ENCODE results near the gene B4GALNT3. TPM values are rescaled to one million over a fixed set of nuclear protein-coding genes. Genes with fewer than 3 reads are reported as not detected.
"Not testable (repeated sequence)": the region's sequence is repeated elsewhere in the genome, so short reads cannot be mapped to it uniquely, and the experiment has no call there.

The B4GALNT3 gene
- 10.9 and 15.5 TPM in 2 replicates for total RNA-seq (2014; rRNA removed; shearing (Covaris generic))

DNA sequence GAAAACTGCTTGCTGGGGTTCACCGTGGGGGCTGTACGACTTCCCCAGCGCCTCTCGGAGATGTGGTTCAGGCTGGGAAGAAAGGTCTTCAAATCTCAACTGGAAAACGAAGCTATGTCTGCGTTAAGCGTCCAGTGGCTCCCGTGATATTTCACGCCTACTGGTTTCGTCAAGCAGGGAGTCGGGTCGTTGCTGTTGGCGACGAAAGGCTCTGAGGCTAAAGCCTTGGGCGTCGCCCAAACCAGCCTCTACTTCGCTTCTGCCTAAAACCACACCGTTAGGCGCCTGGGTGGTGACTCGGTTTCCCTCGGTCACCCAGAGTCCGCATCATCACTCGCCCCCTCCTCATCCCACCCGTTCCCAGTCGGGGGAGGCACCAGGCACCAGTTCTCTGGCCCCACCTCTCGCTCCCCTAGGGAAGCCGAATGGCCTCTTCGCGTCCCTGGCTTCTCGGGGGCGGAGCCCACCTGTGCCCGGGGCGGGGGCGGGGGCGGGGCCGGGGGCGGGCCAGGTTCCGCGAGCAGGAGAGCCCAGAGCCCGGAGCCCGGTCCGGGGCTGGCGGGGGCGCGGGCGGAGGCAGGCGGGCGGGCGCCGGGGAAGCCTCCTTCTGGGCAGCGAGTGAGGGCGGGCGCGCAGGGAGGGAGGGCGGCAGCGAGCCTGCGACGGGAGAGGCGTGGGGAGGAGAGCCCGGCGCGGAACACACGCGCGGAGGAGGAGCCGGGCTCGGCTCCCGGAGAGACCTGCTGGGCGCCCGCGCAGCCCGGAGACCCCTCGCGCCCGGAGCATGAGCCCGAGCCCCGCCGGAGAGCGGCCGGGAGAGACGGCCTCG, at the start of gene B4GALNT3:
TSS of gene B4GALNT3 (plus strand) at position 510 of the 829 bp plus-strand sequence. CDS start 438 bp downstream, outside the sequence.
- Histone ChIP-seq H3K27me3 (ENCODE audit: control insufficient read depth, insufficient read depth, low read length) (peaks cover 29% of the 10 kb centered on the region), H3K36me3 (replicated peaks; ENCODE audit: control insufficient read depth, insufficient read depth, low read length) (no peaks in the 10 kb centered on the region; the same call in 1 of the 2 replicates), H3K4me3 (ENCODE audit: insufficient read depth, low read depth, low read length) (peak within 1 kb of the TSS; percentile 74)
- DNase-seq: peak; percentile 98

DNA sequence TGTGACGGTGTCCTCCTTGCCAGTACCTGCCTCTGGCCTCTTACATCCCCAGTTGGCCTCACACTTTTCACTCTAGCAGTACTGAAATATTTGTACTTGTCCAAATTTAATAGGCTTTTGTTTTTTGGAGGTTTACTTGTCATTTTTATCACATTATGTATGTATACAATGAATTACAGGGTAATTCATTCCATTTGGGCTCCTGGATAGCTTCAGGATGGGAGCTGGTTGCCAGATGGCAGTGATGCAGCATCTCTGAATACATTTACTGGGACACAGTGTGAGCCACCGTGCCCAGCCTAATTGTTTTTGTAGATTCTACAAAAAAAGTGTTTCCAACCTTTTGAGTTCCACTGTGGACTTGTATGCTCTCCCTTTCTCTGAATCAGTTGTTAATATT, 44.9 kb upstream of the B4GALNT3 start:
- H3K27me3 ChIP-seq (ENCODE audit: control insufficient read depth, insufficient read depth, low read length): no peaks in the 10 kb centered on the region
- H3K36me3 ChIP-seq (replicated peaks; ENCODE audit: control insufficient read depth, insufficient read depth, low read length): peaks cover 30% of the 10 kb centered on the region
- no peak for DNase-seq
- H3K4me3 ChIP-seq (ENCODE audit: insufficient read depth, low read depth, low read length): no peak overlapping the region

- DNase-seq: no peak
- no peaks in the 10 kb centered on the region for H3K27me3 ChIP-seq (ENCODE audit: control insufficient read depth, insufficient read depth, low read length)
- peaks cover 24% of the 10 kb centered on the region for H3K36me3 ChIP-seq (replicated peaks; ENCODE audit: control insufficient read depth, insufficient read depth, low read length)
- no peak overlapping the region for H3K4me3 ChIP-seq (ENCODE audit: insufficient read depth, low read depth, low read length)
Measured at GRCh38 chr12:418432-418831, 41.3 kb upstream of the B4GALNT3 start.

- H3K36me3 ChIP-seq (replicated peaks; ENCODE audit: control insufficient read depth, insufficient read depth, low read length): peaks cover 23% of the 10 kb centered on the region
- H3K4me3 ChIP-seq (ENCODE audit: insufficient read depth, low read depth, low read length): no peak overlapping the region
- DNase-seq: no peak
- no peaks in the 10 kb centered on the region for H3K27me3 ChIP-seq (ENCODE audit: control insufficient read depth, insufficient read depth, low read length)
Measured at GRCh38 chr12:422526-422925, 37.2 kb upstream of the B4GALNT3 start.

- peaks cover 27% of the 10 kb centered on the region for H3K36me3 ChIP-seq (replicated peaks; ENCODE audit: control insufficient read depth, insufficient read depth, low read length)
- not testable (repeated sequence) for H3K4me3 ChIP-seq (ENCODE audit: insufficient read depth, low read depth, low read length); DNase-seq; H3K27me3 ChIP-seq (ENCODE audit: control insufficient read depth, insufficient read depth, low read length)
Measured at GRCh38 chr12:435737-436136, 24.0 kb upstream of the B4GALNT3 start.

GRCh38 chr12:442235-442884, 17.4 kb upstream of the B4GALNT3 start:
- no peaks in the 10 kb centered on the region for H3K27me3 ChIP-seq (ENCODE audit: control insufficient read depth, insufficient read depth, low read length)
- H3K4me3 ChIP-seq (ENCODE audit: insufficient read depth, low read depth, low read length): no peak overlapping the region
- peaks cover 10% of the 10 kb centered on the region for H3K36me3 ChIP-seq (replicated peaks; ENCODE audit: control insufficient read depth, insufficient read depth, low read length)
- DNase-seq: peak; percentile 73

- Histone ChIP-seq H3K4me3 (ENCODE audit: insufficient read depth, low read depth, low read length) (no peak overlapping the region), H3K27me3 (ENCODE audit: control insufficient read depth, insufficient read depth, low read length) (no peaks in the 10 kb centered on the region), H3K36me3 (replicated peaks; ENCODE audit: control insufficient read depth, insufficient read depth, low read length) (no peaks in the 10 kb centered on the region)
- DNase-seq: no peak
Measured at GRCh38 chr12:447141-447540, 12.6 kb upstream of the B4GALNT3 start.

DNA sequence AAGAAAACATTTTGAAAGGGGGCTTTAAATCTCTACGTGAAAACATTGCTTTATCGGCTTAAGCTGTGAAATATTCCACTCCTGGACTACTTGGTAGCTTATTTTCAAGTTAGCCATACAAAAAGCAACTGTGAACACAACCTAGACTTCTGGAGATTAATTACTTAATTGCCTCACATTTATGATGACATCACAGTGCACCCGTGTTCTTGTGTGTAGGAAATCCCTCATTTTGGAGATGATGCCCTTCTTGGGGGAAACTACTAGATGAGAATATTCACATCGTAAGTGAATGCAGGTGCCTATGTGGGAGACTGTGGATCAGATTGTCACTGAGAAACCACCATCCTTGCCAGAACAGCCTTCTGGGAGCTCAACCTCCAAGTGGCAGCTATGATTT, 10.5 kb upstream of the B4GALNT3 start:
- no peak overlapping the region for H3K4me3 ChIP-seq (ENCODE audit: insufficient read depth, low read depth, low read length)
- H3K27me3 ChIP-seq (ENCODE audit: control insufficient read depth, insufficient read depth, low read length): no peaks in the 10 kb centered on the region
- no peak for DNase-seq
- no peaks in the 10 kb centered on the region for H3K36me3 ChIP-seq (replicated peaks; ENCODE audit: control insufficient read depth, insufficient read depth, low read length)

DNA sequence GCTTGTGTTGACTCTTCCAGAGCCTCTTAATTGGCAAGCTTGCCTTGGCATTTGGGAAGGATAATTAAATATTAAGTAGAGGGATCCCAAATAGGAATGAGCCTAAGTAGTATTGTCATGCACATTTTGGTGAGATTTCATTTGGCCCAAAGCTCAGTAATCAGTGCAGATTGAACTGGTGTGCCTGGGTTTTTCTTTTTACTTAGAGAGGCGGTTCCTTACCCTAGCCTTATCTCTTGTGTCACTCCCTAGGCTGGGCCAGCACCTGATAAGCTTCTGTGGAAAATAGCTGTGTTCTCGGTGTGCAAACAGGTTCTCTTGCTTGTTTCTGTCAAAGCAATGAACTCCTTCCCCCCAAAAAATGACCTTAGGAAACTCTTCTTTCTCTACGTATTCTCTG, 9.3 kb upstream of the B4GALNT3 start:
- no peaks in the 10 kb centered on the region for H3K27me3 ChIP-seq (ENCODE audit: control insufficient read depth, insufficient read depth, low read length)
- DNase-seq: no peak
- no peaks in the 10 kb centered on the region for H3K36me3 ChIP-seq (replicated peaks; ENCODE audit: control insufficient read depth, insufficient read depth, low read length)
- no peak overlapping the region for H3K4me3 ChIP-seq (ENCODE audit: insufficient read depth, low read depth, low read length)

GRCh38 chr12:452667-453210, 7.0 kb upstream of the B4GALNT3 start:
- H3K4me3 ChIP-seq (ENCODE audit: insufficient read depth, low read depth, low read length): no peak overlapping the region
- H3K27me3 ChIP-seq (ENCODE audit: control insufficient read depth, insufficient read depth, low read length): no peaks in the 10 kb centered on the region; the same call in 1 of the 2 replicates
- no peaks in the 10 kb centered on the region for H3K36me3 ChIP-seq (replicated peaks; ENCODE audit: control insufficient read depth, insufficient read depth, low read length)
- no peak for DNase-seq

GRCh38 chr12:454833-455232, 4.9 kb upstream of the B4GALNT3 start:
- Histone ChIP-seq H3K27me3 (ENCODE audit: control insufficient read depth, insufficient read depth, low read length) (peaks cover 10% of the 10 kb centered on the region), H3K4me3 (ENCODE audit: insufficient read depth, low read depth, low read length) (no peak overlapping the region), H3K36me3 (replicated peaks; ENCODE audit: control insufficient read depth, insufficient read depth, low read length) (no peaks in the 10 kb centered on the region)
- DNase-seq: no peak

DNA sequence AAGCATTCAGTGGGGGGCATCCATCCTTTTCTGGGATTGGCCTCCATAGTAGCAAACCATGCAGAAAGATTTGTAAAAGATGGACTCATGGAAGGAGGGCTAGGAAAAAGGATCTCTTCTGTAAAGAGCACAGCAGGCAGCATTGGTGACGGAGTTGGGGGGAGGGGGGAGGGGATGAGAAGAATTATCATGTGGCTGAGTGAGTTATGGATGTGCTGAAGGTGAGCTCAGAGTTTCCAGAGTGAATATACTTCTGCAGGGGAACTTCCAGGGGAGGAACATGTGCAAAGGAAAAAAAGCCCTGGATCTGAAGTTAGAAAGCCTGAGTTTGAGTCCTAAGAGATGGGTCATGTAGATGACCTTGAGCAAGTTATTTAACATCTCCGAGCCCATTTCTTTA, 3.9 kb upstream of the B4GALNT3 start:
- Histone ChIP-seq H3K27me3 (ENCODE audit: control insufficient read depth, insufficient read depth, low read length) (peaks cover 18% of the 10 kb centered on the region), H3K4me3 (ENCODE audit: insufficient read depth, low read depth, low read length) (no peak overlapping the region), H3K36me3 (replicated peaks; ENCODE audit: control insufficient read depth, insufficient read depth, low read length) (no peaks in the 10 kb centered on the region)
- no peak for DNase-seq

DNA sequence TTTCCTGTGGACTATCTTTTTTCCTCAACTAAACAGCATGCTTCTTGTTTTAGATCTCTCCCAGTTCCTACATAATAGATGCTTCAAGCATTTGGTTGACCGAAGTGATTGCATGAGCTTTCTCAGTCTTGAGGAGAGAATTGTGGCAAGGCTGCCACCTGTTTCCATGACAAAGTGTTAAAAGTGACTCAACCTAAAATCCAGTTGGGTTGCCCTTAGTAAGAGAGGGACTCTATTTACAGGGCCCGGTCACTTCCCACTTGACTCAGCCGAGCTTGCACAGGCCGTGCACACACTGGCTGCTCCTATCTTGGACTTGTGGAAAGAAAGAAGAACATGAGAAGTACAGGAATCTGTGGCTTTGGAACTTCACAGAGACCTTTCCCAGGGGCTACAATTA, 2.1 kb upstream of the B4GALNT3 start:
- H3K36me3 ChIP-seq (replicated peaks; ENCODE audit: control insufficient read depth, insufficient read depth, low read length): no peaks in the 10 kb centered on the region; the same call in 1 of the 2 replicates
- H3K27me3 ChIP-seq (ENCODE audit: control insufficient read depth, insufficient read depth, low read length): peaks cover 29% of the 10 kb centered on the region

DNA sequence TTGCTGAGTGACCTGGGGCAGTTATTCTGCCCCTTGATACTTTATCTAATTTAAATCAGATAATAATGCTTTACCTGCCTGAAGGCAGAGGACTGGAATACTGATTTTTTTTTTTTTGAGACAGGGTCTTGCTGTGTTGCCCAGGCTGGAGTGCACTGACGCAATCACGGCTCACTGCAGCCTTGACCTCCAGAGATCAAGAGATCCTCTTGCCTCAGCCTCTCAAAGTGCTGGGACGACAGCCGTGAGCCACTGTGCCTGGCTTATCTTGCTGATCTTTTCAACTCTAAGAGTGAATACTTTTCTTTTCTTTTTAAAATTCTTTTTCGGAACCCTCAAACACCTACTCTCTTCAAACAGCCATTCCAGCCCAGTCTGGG, 699 bp upstream of the B4GALNT3 start:
- peaks cover 29% of the 10 kb centered on the region for H3K27me3 ChIP-seq (ENCODE audit: control insufficient read depth, insufficient read depth, low read length)
- DNase-seq: no peak
- peak overlapping the region; percentile 48; the same call in 1 of the 2 replicates for H3K4me3 ChIP-seq (ENCODE audit: insufficient read depth, low read depth, low read length)
- no peaks in the 10 kb centered on the region; the same call in 1 of the 2 replicates for H3K36me3 ChIP-seq (replicated peaks; ENCODE audit: control insufficient read depth, insufficient read depth, low read length)

More for the DNA sequence above, 2.1 kb upstream of the B4GALNT3 start:
- no peak overlapping the region for H3K4me3 ChIP-seq (ENCODE audit: insufficient read depth, low read depth, low read length)
- DNase-seq: no peak

Data from H7 (cell line).